Right lobe of liver (tissue), 6 donors: Measurements from ENCODE around the gene TCFL5. TPM values are rescaled to one million over a fixed set of nuclear protein-coding genes. Genes with fewer than 3 reads are reported as not detected.
A peak's percentile ranks its signal among the peaks of the same experiment; 100 is the strongest.

Experiments
- ATAC-seq, 4 donors: fragments of 200-7000 bp; cut with Tn5 transposase; one replicate each; pipeline ENCODE4 v1.9.1; 2020; ENCODE audit warnings: mild to moderate bottlenecking in 4 of 4, moderate library complexity in 4 of 4
- DNase-seq, 3 donors: peaks; one replicate each; pipeline ENCODE4 v3.0.0-alpha.2; 2020
- H3K27ac ChIP-seq, 3 donors: fragments of 200-600 bp; one replicate each; pipeline ENCODE4 v1.8.0; 2022
- H3K27me3 ChIP-seq, 2 donors: fragments of 200-600 bp; one replicate each; pipeline ENCODE4 v1.8.0; 2022
- H3K36me3 ChIP-seq, 4 donors: fragments of 200-600 bp; sonication (generic) in 1 of 4; one replicate each; pipeline versions ENCODE4 v1.5.1 to v1.8.0; 2017 to 2022; ENCODE audit warnings: control low read depth in 1 of 4
- H3K4me1 ChIP-seq, 4 donors: fragments of 200-600 bp; sonication (generic) in 1 of 4; one replicate each; pipeline versions ENCODE4 v1.5.1 to v1.8.0; 2017 to 2022; ENCODE audit warnings: control low read depth in 1 of 4
- H3K4me3 ChIP-seq, 3 donors: fragments of 200-600 bp; one replicate each; pipeline ENCODE4 v1.8.0; 2022
- H3K9me3 ChIP-seq, 4 donors: fragments of 200-600 bp; sonication (generic) in 1 of 4; one replicate each; pipeline versions ENCODE4 v1.5.1 to v1.8.0; 2017 to 2022; ENCODE audit warnings: control low read depth in 1 of 4
- POLR2A ChIP-seq: fragments of 450-650 bp; IDR thresholded peaks from one replicate; pipeline ENCODE4 v1.6.1; 2017; ENCODE audit warnings: antibody characterized with exemption, mild to moderate bottlenecking
- WGBS: methylation state at CpG from one replicate; pipeline ENCODE4 v1.1.6; 2018; ENCODE audit warnings: low coverage, low lambda C conversion rate; ENCODE audit not compliant: insufficient coverage; ENCODE audit errors: missing lambda C conversion rate; 5-methylcytosine and 5-hydroxymethylcytosine counted together
- intact Hi-C, 2 donors: fragments of 100-400 bp; cut with DNase I; formaldehyde crosslinking; loops; one replicate each; pipeline versions ENCODE4 v1.11.2 to v1.14.1; 2022
- total RNA-seq, 6 experiments: library from RNA; depleted of rRNA in 2 of 6; stranded (reverse); fragments of >200 nt in 2 of 6; fragmentation: NEBNext Ultra II Directional in 3 of 6; extraction: Animal tissue kit (Norgen Biotek cat#: 25700) in 3 of 6; gene quantifications; one replicate each; pipeline versions ENCODE4 v1.1.0 to v1.2.4, GENCODE V29; 2016 to 2023
- TF ChIP-seq, protein P1 (sequence below), 4 donors: fragments of 200-600 bp in 3 of 4; fragments of 450-650 bp in 1 of 4; IDR thresholded peaks; one replicate each; pipeline versions ENCODE4 v1.5.1 to v1.8.0; 2016 to 2022; ENCODE audit warnings: antibody characterized with exemption in 4 of 4, mild to moderate bottlenecking in 2 of 4
- donor health status: DM: no; HTN: yes; CAD: no.
- donor health status: DM: no; HTN: no; CAD: no.
- donor health status: DM: no; HTN: no; CAD: no.
- donor health status: DM: no; HTN: yes; CAD: no.
- donor health status: DM: no; HTN: yes; CAD: no.

Gene TCFL5
- total RNA-seq, 6 experiments from 2014 or later: 2.9 to 5.1 (median 3.9) TPM

DNA sequence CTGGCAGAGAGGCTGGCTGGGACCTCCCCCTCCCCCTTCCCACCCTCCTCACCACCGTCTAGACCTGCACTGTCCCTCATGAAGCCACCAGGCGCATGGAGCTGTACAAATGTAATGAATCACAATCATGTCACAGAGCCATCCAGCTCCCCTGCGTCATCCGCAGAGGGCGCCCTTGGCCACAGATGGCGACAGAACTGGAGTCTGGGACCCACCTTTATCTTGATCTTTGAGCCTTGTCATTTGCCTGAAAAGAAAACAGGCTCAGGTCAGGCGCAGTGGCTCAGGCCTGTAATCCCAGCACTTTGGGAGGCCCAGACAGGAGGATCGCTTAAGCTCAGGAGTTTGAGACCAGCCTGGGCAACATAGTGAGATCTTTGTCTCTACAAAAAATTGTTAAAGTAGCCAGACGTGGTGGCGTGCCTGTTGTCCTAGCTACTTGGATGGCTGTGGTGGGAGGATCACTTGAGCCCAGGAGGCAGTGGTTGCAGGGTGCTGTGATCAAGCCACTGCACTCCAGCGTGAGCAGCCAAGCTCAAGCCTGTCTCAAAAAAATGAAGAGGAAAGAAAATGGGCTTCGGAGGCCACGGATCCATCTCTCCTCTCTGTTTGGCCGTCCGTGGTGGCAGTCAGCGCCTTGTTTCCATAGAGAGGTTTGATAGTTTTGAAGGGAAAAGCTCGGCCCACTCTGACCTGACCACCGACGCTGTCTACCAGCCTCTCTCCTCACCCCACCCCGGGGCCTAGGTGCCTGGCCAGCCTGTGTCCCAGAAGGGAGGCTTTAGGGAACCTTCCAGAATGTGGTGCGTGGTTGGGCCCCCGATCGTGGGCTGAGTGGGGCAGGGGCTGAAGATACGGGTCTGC lies 38.6 kb downstream of the TCFL5 start:
- ATAC-seq (peak; percentile 35 to 72 (median 64)), DNase-seq (peak in 2 of 3 donors; percentile 64 to 72)
- 57% methylated on average over 13 of the region's 24 CpGs for WGBS
- Histone ChIP-seq H3K27ac (no peak overlapping the region), H3K36me3 (no peaks in the 10 kb centered on the region), H3K9me3 (no peaks in the 10 kb centered on the region), H3K4me1 (peaks cover 0 to 5% (median 1%) of the 10 kb centered on the region in 4 donors), H3K4me3 (no peak overlapping the region), H3K27me3 (no peaks in the 10 kb centered on the region)
- TF ChIP-seq POLR2A: no peak
- TF ChIP-seq, protein P1, sequence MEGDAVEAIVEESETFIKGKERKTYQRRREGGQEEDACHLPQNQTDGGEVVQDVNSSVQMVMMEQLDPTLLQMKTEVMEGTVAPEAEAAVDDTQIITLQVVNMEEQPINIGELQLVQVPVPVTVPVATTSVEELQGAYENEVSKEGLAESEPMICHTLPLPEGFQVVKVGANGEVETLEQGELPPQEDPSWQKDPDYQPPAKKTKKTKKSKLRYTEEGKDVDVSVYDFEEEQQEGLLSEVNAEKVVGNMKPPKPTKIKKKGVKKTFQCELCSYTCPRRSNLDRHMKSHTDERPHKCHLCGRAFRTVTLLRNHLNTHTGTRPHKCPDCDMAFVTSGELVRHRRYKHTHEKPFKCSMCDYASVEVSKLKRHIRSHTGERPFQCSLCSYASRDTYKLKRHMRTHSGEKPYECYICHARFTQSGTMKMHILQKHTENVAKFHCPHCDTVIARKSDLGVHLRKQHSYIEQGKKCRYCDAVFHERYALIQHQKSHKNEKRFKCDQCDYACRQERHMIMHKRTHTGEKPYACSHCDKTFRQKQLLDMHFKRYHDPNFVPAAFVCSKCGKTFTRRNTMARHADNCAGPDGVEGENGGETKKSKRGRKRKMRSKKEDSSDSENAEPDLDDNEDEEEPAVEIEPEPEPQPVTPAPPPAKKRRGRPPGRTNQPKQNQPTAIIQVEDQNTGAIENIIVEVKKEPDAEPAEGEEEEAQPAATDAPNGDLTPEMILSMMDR (IDR thresholded peaks at IDR 0.05): peak; percentile 31 to 52 (median 44)
- intact Hi-C loops: loop anchor here in 1 of 2 donors (10.0 kb wide), 1 partner anchor 182 kb away; the partner anchor contains the start of gene BHLHE23

GRCh38 chr20:62822239-62822787 lies 39.3 kb downstream of the TCFL5 start:
- H3K9me3 ChIP-seq: no peaks in the 10 kb centered on the region
- peaks cover 0 to 5% (median 1%) of the 10 kb centered on the region in 4 donors for H3K4me1 ChIP-seq
- H3K36me3 ChIP-seq: no peaks in the 10 kb centered on the region
- no peaks in the 10 kb centered on the region for H3K27me3 ChIP-seq
- DNase-seq: no peak
- H3K27ac ChIP-seq: no peak overlapping the region
- H3K4me3 ChIP-seq: no peak overlapping the region
- WGBS: 70% methylated on average over 3 of the region's 7 CpGs
- no peak for ATAC-seq
- no peak for TF ChIP-seq POLR2A
- TF ChIP-seq, protein P1 (IDR thresholded peaks at IDR 0.05): no peak
- intact Hi-C loops: loop anchor here in 1 of 2 donors (10.0 kb wide), 1 partner anchor 182 kb away; the partner anchor contains the start of gene BHLHE23

DNA sequence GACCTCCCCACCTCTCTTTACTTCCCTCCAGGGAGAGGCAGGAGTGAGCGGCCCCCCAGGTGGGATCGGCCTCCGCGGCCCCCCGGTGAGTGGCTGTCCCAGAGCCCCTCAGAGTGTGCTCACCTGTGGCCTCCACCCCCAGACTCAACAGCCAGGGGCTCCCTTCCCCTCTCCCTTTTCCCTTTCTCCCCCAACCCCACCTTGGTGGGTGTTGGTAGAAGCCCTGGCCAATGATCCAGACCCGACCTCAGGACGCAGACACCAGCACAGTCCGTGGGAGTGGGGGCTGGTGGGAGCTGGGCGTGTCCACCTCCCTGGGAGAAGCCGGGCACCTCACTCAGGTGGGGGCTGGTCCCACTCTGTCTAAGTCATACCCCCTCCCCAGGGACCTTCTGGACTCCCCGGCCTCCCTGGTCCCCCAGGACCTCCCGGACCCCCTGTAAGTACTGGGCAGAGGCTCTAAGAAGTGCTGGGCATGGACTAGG lies 39.9 kb downstream of the TCFL5 start:
- Histone ChIP-seq H3K27me3 (no peaks in the 10 kb centered on the region), H3K4me1 (peaks cover 0 to 5% (median 1%) of the 10 kb centered on the region in 4 donors), H3K9me3 (no peaks in the 10 kb centered on the region), H3K4me3 (no peak overlapping the region), H3K36me3 (no peaks in the 10 kb centered on the region), H3K27ac (no peak overlapping the region)
- no peak for TF ChIP-seq POLR2A
- DNase-seq (no peak), ATAC-seq (no peak)
- WGBS: no CpG with 5 or more reads among the region's 12 CpGs
- intact Hi-C loops: loop anchor here in 1 of 2 donors (10.0 kb wide), 1 partner anchor 183 kb away; the partner anchor contains the start of gene BHLHE23

DNA sequence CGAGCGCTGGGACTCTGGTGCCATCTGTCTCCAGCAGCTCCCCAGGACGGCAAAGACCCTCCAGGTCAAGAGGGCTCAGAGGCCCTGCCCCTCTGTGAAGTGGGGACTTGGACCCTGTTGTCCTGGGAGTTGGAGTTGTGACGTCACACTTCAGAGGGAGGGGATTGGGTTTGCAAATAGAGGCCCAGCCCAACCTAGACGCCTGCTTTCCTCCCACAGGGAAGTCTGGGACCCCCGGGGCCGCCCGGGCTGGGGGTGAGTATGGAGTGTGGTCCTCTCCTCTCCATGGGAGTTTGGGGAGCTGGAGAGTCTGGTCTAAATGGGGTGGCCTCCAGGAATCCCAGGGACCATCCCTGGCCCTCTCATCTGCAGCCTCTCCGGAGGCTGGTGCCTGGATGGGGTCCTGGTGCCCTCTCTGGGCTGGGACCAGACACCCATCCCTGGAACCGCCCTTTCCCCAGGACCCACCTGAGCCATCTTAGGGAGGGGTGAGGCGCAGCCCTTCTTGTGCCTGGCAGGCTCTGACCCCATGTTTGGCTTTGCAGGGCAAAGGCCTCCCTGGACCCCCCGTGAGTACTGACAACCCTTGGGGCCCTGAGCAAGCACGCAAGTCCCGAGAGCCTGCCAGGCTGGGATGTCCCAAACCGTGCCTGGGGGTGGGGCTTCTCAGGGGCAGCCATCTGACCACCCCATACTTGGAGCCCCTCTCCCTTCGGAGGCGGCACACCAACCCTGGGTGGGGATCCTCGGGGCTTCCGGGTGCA lies 40.5 kb downstream of the TCFL5 start:
- 80% methylated on average over 1 of the region's 19 CpGs for WGBS
- DNase-seq (no peak), ATAC-seq (no peak)
- no peaks in the 10 kb centered on the region for H3K9me3 ChIP-seq
- H3K36me3 ChIP-seq: no peaks in the 10 kb centered on the region
- H3K4me3 ChIP-seq: no peak overlapping the region
- no peak for TF ChIP-seq POLR2A
- TF ChIP-seq, protein P1 (IDR thresholded peaks at IDR 0.05): no peak
- H3K27me3 ChIP-seq: no peaks in the 10 kb centered on the region
- intact Hi-C loops: loop anchor here in 1 of 2 donors (10.0 kb wide), 1 partner anchor 184 kb away; the partner anchor contains the start of gene BHLHE23
- no peak overlapping the region for H3K27ac ChIP-seq
- peaks cover 0 to 10% (median 1%) of the 10 kb centered on the region in 4 donors for H3K4me1 ChIP-seq
